ENCODE data around the gene POU2AF2. TPM values are rescaled to one million over a fixed set of nuclear protein-coding genes. Genes with fewer than 3 reads are reported as not detected.

Gene POU2AF2
- total and polyA plus RNA-seq, 5 donors from 2014 or later: not detected

DNA sequence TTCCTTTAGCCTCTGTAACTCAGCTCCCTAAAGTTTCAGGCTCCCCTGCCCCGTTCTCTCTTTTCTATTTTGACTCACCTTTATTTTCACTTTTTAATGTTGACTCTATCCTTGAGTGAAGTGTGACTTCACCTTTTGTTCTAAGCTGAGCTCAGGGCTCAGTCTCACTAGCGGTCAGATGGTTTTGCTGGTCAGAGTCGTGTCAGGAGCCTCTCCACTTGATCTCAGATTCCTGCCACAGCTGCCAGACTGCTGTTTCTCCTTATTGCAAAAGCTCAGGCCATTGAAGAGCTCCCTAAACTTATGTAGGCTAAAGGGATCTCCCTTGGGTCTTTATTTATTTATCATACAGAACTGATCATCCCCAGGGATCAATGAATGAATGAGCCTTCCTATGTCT is 13.7 kb upstream of the POU2AF2 start:
- no peak overlapping the region for H3K27ac Mint-ChIP-seq
- DNase-seq (no peak), ATAC-seq (ENCODE audit: low read depth in 2 of 2) (no peak)
- Histone ChIP-seq H3K27ac (ENCODE audit: insufficient read depth, low read length, poor library complexity, severe bottlenecking) (no peak overlapping the region), H3K4me1 (ENCODE audit: control insufficient read depth, insufficient read depth, low read length, poor library complexity, severe bottlenecking) (peaks cover 3% of the 10 kb centered on the region), H3K27me3 (ENCODE audit: control insufficient read depth, insufficient read depth, low read length) (peaks cover 11% of the 10 kb centered on the region), H3K9me3 (ENCODE audit: control insufficient read depth in 2 of 2, low read length in 2 of 2) (no peaks in the 10 kb centered on the region), H3K4me3 (ENCODE audit: low read depth, low read length) (no peak overlapping the region), H3K36me3 (ENCODE audit: control insufficient read depth, insufficient read depth, low read length) (no peaks in the 10 kb centered on the region)
- H3K9me3 Mint-ChIP-seq: peaks cover 0 to 1% (median 0%) of the 10 kb centered on the region in 7 donors
- H3K27me3 Mint-ChIP-seq: peaks cover 35% of the 10 kb centered on the region
- H3K4me1 Mint-ChIP-seq: peaks cover 3 to 21% (median 9%) of the 10 kb centered on the region in 4 donors
- H3K4me3 Mint-ChIP-seq: peak overlapping the region in 1 of 4 donors; percentile 5
- H3K36me3 Mint-ChIP-seq: no peaks in the 10 kb centered on the region

DNA sequence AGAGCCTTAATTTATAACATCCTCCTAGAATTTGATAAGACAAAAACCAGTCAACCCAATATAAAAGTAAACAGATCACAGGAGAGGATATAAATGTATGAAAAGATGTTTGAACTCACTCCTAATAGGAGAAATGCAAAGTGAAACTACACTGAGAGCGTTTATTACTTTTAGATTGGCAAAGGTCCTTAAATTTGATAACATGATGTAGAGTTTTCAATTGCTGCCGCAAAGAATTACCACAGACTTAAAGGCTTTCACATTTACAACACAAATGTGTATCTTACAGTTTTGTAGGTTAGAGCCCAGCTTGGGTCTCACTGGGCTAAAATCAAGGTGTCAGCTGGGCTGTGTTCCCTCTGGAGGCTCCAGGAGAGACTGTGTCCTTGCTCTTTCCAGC is 9.1 kb upstream of the POU2AF2 start:
- DNase-seq (no peak), ATAC-seq (ENCODE audit: low read depth in 2 of 2) (no peak)
- Mint-ChIP-seq H3K4me1 (no peaks in the 10 kb centered on the region), H3K27ac (no peak overlapping the region), H3K27me3 (peaks cover 35% of the 10 kb centered on the region), H3K4me3 (no peak overlapping the region), H3K9me3 (peaks cover 0 to 1% (median 0%) of the 10 kb centered on the region in 7 donors), H3K36me3 (no peaks in the 10 kb centered on the region)
- H3K27ac ChIP-seq (ENCODE audit: insufficient read depth, low read length, poor library complexity, severe bottlenecking): no peak overlapping the region
- no peaks in the 10 kb centered on the region for H3K36me3 ChIP-seq (ENCODE audit: control insufficient read depth, insufficient read depth, low read length)
- no peaks in the 10 kb centered on the region for H3K9me3 ChIP-seq (ENCODE audit: control insufficient read depth in 2 of 2, low read length in 2 of 2)
- H3K4me3 ChIP-seq (ENCODE audit: low read depth, low read length): no peak overlapping the region
- H3K27me3 ChIP-seq (ENCODE audit: control insufficient read depth, insufficient read depth, low read length): peaks cover 10% of the 10 kb centered on the region
- no peaks in the 10 kb centered on the region for H3K4me1 ChIP-seq (ENCODE audit: control insufficient read depth, insufficient read depth, low read length, poor library complexity, severe bottlenecking)

DNA sequence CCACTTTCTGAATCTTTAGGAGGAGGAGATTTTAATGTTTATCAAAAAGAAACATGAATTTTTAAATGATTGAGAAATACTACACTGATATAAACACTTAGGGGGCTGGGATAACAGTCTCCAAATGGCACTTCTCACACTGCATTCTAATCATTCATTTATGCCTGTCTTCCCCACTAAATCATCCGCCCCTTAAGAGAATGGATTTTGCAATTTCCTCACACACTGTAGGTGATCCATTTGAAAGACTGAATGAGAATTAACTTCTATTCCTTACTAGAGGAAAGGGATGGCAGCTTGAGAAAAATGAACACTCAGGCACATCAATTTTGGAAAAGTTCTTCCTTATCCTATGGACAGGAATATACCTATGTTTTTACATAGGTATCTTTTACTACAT is 7.6 kb upstream of the POU2AF2 start:
- H3K4me3 ChIP-seq (ENCODE audit: low read depth, low read length): no peak overlapping the region
- Mint-ChIP-seq H3K4me3 (no peak overlapping the region), H3K27ac (no peak overlapping the region), H3K9me3 (peaks cover 0 to 1% (median 0%) of the 10 kb centered on the region in 7 donors), H3K36me3 (no peaks in the 10 kb centered on the region), H3K27me3 (peaks cover 33% of the 10 kb centered on the region), H3K4me1 (no peaks in the 10 kb centered on the region)
- no peaks in the 10 kb centered on the region for H3K36me3 ChIP-seq (ENCODE audit: control insufficient read depth, insufficient read depth, low read length)
- no peaks in the 10 kb centered on the region for H3K4me1 ChIP-seq (ENCODE audit: control insufficient read depth, insufficient read depth, low read length, poor library complexity, severe bottlenecking)
- H3K27me3 ChIP-seq (ENCODE audit: control insufficient read depth, insufficient read depth, low read length): peaks cover 7% of the 10 kb centered on the region
- no peaks in the 10 kb centered on the region for H3K9me3 ChIP-seq (ENCODE audit: control insufficient read depth in 2 of 2, low read length in 2 of 2)
- DNase-seq (no peak), ATAC-seq (ENCODE audit: low read depth in 2 of 2) (no peak)
- no peak overlapping the region for H3K27ac ChIP-seq (ENCODE audit: insufficient read depth, low read length, poor library complexity, severe bottlenecking)

DNA sequence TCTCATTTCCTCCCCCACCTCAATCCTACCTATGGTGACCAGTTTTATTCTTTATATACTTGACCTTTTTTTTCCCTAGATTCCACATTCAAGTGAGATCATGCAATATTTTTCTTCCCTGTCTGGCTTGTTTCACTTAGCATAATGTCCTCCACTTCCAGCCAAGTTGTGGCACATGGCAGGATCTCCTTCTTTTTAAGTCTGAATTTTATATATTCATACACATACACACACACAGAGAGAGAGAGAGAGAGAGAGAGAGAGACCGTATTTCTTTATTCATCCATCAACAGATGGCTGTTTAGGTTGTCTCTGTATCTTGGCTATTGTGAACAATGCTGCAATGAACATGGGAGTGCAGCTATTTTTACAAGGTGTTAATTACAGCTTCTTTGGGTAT is 1.4 kb downstream of the POU2AF2 start:
- Mint-ChIP-seq H3K4me3 (no peak overlapping the region), H3K36me3 (no peaks in the 10 kb centered on the region), H3K27ac (no peak overlapping the region), H3K27me3 (peaks cover 25% of the 10 kb centered on the region), H3K4me1 (no peaks in the 10 kb centered on the region), H3K9me3 (peaks cover 0 to 4% (median 0%) of the 10 kb centered on the region in 7 donors)
- peaks cover 10% of the 10 kb centered on the region for H3K27me3 ChIP-seq (ENCODE audit: control insufficient read depth, insufficient read depth, low read length)
- ATAC-seq (ENCODE audit: low read depth in 2 of 2) (no peak), DNase-seq (no peak)
- no peak overlapping the region for H3K27ac ChIP-seq (ENCODE audit: insufficient read depth, low read length, poor library complexity, severe bottlenecking)
- no peaks in the 10 kb centered on the region for H3K36me3 ChIP-seq (ENCODE audit: control insufficient read depth, insufficient read depth, low read length)
- no peak overlapping the region for H3K4me3 ChIP-seq (ENCODE audit: low read depth, low read length)
- no peaks in the 10 kb centered on the region for H3K9me3 ChIP-seq (ENCODE audit: control insufficient read depth in 2 of 2, low read length in 2 of 2)
- H3K4me1 ChIP-seq (ENCODE audit: control insufficient read depth, insufficient read depth, low read length, poor library complexity, severe bottlenecking): no peaks in the 10 kb centered on the region

DNA sequence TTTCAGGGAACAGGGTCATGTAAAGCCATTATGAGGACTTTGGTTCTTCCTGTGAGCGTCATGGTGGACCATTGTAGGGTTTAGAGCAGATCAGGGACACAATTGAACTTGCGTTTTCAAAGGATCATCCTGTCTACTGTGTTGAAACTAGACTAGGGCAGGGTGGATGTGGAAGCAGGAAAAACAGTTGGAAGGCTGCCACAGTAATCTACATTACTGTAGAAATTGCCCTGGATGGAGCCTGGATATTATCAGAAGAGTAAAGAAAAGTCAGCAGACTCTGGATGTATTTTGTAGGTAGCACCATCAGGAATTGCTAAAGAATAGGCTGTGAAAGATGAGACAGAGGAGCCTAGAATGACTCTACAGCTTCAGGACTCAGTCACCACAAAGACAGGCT is 5.4 kb downstream of the POU2AF2 start:
- Histone ChIP-seq H3K9me3 (ENCODE audit: control insufficient read depth in 2 of 2, low read length in 2 of 2) (no peaks in the 10 kb centered on the region), H3K4me1 (ENCODE audit: control insufficient read depth, insufficient read depth, low read length, poor library complexity, severe bottlenecking) (no peaks in the 10 kb centered on the region), H3K27ac (ENCODE audit: insufficient read depth, low read length, poor library complexity, severe bottlenecking) (no peak overlapping the region), H3K4me3 (ENCODE audit: low read depth, low read length) (no peak overlapping the region), H3K27me3 (ENCODE audit: control insufficient read depth, insufficient read depth, low read length) (peaks cover 7% of the 10 kb centered on the region), H3K36me3 (ENCODE audit: control insufficient read depth, insufficient read depth, low read length) (no peaks in the 10 kb centered on the region)
- Mint-ChIP-seq H3K4me1 (no peaks in the 10 kb centered on the region), H3K27ac (no peak overlapping the region), H3K9me3 (peaks cover 0 to 4% (median 0%) of the 10 kb centered on the region in 7 donors), H3K4me3 (no peak overlapping the region), H3K36me3 (no peaks in the 10 kb centered on the region), H3K27me3 (peaks cover 11% of the 10 kb centered on the region)
- DNase-seq (no peak), ATAC-seq (ENCODE audit: low read depth in 2 of 2) (no peak)

DNA sequence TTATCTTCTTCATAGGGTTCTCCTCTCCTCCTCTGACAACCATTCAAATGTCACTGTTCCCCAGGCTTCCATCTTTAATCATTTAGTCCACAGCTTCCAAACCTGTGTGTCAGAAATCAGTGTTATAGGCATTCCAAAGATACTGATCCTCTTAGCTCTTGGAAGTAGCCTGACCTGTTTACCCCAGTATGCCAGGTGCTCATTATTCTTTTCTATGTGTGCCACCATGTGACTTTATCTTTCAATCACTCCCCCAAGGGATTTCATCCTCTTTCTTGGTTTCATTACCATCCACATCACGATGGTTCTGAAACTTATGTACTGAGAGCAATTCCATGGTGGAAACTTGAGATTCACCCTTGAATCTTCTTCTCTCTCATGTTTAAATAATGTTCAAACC is 7.6 kb downstream of the POU2AF2 start:
- Histone ChIP-seq H3K36me3 (ENCODE audit: control insufficient read depth, insufficient read depth, low read length) (no peaks in the 10 kb centered on the region), H3K4me1 (ENCODE audit: control insufficient read depth, insufficient read depth, low read length, poor library complexity, severe bottlenecking) (no peaks in the 10 kb centered on the region), H3K4me3 (ENCODE audit: low read depth, low read length) (no peak overlapping the region), H3K9me3 (ENCODE audit: control insufficient read depth in 2 of 2, low read length in 2 of 2) (no peaks in the 10 kb centered on the region), H3K27ac (ENCODE audit: insufficient read depth, low read length, poor library complexity, severe bottlenecking) (no peak overlapping the region), H3K27me3 (ENCODE audit: control insufficient read depth, insufficient read depth, low read length) (peaks cover 7% of the 10 kb centered on the region)
- H3K4me3 Mint-ChIP-seq: no peak overlapping the region
- DNase-seq (no peak), ATAC-seq (ENCODE audit: low read depth in 2 of 2) (no peak)
- H3K27ac Mint-ChIP-seq: no peak overlapping the region
- H3K9me3 Mint-ChIP-seq: no peaks in the 10 kb centered on the region
- peaks cover 11% of the 10 kb centered on the region for H3K27me3 Mint-ChIP-seq
- H3K4me1 Mint-ChIP-seq: no peaks in the 10 kb centered on the region
- H3K36me3 Mint-ChIP-seq: no peaks in the 10 kb centered on the region

DNA sequence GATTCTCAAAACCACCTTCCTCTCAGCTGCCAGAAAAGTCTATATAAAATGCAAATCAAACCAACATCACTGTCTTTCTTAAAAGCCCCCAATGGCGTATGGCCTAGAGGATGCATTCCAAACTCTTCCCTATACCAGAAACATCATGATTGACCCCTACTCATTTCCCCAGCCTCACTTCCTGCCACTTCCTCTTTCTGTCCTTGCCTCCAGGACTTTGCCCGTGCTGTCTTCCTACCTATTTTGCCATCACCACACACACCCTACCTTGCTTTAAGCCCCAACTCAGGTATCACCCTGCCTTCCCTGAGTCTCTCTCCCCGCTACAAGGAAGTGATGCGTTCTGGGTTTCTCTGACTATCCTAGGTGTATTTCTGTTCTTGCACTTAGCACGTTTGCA is 8.1 kb downstream of the POU2AF2 start:
- Histone ChIP-seq H3K4me1 (ENCODE audit: control insufficient read depth, insufficient read depth, low read length, poor library complexity, severe bottlenecking) (no peaks in the 10 kb centered on the region), H3K27me3 (ENCODE audit: control insufficient read depth, insufficient read depth, low read length) (peaks cover 7% of the 10 kb centered on the region), H3K9me3 (ENCODE audit: control insufficient read depth in 2 of 2, low read length in 2 of 2) (no peaks in the 10 kb centered on the region), H3K27ac (ENCODE audit: insufficient read depth, low read length, poor library complexity, severe bottlenecking) (no peak overlapping the region), H3K36me3 (ENCODE audit: control insufficient read depth, insufficient read depth, low read length) (no peaks in the 10 kb centered on the region), H3K4me3 (ENCODE audit: low read depth, low read length) (no peak overlapping the region)
- no peak for DNase-seq
- Mint-ChIP-seq H3K27ac (no peak overlapping the region), H3K4me1 (no peaks in the 10 kb centered on the region), H3K36me3 (no peaks in the 10 kb centered on the region), H3K4me3 (no peak overlapping the region), H3K9me3 (no peaks in the 10 kb centered on the region), H3K27me3 (peaks cover 11% of the 10 kb centered on the region)
- ATAC-seq (ENCODE audit: low read depth in 2 of 2): no peak

DNA sequence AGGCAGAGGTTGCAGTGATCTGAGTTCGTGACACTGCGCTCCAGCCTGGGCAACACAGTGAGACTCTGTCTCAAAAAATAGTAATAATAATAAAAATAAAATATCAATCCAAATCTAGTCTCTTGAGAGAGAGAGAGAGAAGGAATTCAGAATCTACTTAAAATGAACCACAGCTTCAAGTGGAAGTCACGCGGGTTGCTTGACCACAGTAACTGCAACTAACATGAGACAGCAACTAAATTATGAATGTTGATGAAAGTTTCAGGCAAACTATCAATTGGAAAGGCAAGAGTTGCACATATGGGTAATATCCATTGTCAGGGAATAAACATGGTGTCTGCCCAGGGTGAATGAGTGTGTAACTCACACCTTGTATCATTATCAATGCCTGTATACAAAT is 12.5 kb downstream of the POU2AF2 start:
- no peaks in the 10 kb centered on the region for H3K4me1 ChIP-seq (ENCODE audit: control insufficient read depth, insufficient read depth, low read length, poor library complexity, severe bottlenecking)
- H3K9me3 ChIP-seq (ENCODE audit: control insufficient read depth in 2 of 2, low read length in 2 of 2): no peaks in the 10 kb centered on the region
- peaks cover 10% of the 10 kb centered on the region for H3K27me3 ChIP-seq (ENCODE audit: control insufficient read depth, insufficient read depth, low read length)
- H3K36me3 ChIP-seq (ENCODE audit: control insufficient read depth, insufficient read depth, low read length): no peaks in the 10 kb centered on the region
- Mint-ChIP-seq H3K27me3 (peaks cover 19% of the 10 kb centered on the region), H3K4me3 (no peak overlapping the region), H3K36me3 (no peaks in the 10 kb centered on the region), H3K27ac (no peak overlapping the region), H3K4me1 (no peaks in the 10 kb centered on the region), H3K9me3 (peaks cover 0 to 2% (median 0%) of the 10 kb centered on the region in 7 donors)
- H3K27ac ChIP-seq (ENCODE audit: insufficient read depth, low read length, poor library complexity, severe bottlenecking): no peak overlapping the region
- no peak for ATAC-seq (ENCODE audit: low read depth in 2 of 2)
- H3K4me3 ChIP-seq (ENCODE audit: low read depth, low read length): no peak overlapping the region
- DNase-seq: no peak

Measured in CD4-positive, CD25-positive, alpha-beta regulatory T cell (primary cell).